ENCODE results near the gene UBE2A. TPM values are rescaled to one million over a fixed set of nuclear protein-coding genes. Genes with fewer than 3 reads are reported as not detected.

Gene UBE2A
- 39.3 to 43.3 TPM (median 43.0 TPM) in 3 replicates for total RNA-seq (2021)
- Bru-seq, nascent RNA = percentile 83 among the genes with signal in this experiment
- long read RNA-seq, experiment 1, transcript UBE2A-207 (5 exons, 934 nt) = minor isoform, 5 of 145 reads
- long read RNA-seq, experiment 1, transcript UBE2A-206 (5 exons, 1,381 nt) = minor isoform, 13 of 145 reads
- long read RNA-seq, experiment 1, transcript UBE2A-202 (6 exons, 1,874 nt) = major isoform, 111 of 145 reads
- long read RNA-seq, experiment 1, transcript UBE2A-203 (3 exons, 2,643 nt) = minor isoform, 6 of 145 reads
- long read RNA-seq, experiment 1, partial matches to known transcripts = 6 of 145 reads
- long read RNA-seq, experiment 1, other reads (novel, unspliced or antisense) = 3 of 145 reads
- long read RNA-seq, experiment 2, transcript UBE2A-206 (5 exons, 1,381 nt) = major isoform, 7 of 83 reads
- long read RNA-seq, experiment 2, partial matches to known transcripts = 6 of 83 reads
- long read RNA-seq, experiment 2, other reads (novel, unspliced or antisense) = 67 of 83 reads
- long read RNA-seq, experiment 3, transcript UBE2A-206 (5 exons, 1,381 nt) = minor isoform, 21 of 180 reads
- long read RNA-seq, experiment 3, transcript UBE2A-202 (6 exons, 1,874 nt) = major isoform, 131 of 180 reads
- long read RNA-seq, experiment 3, transcript UBE2A-207 (5 exons, 934 nt) = minor isoform, 11 of 180 reads
- long read RNA-seq, experiment 3, partial matches to known transcripts = 3 of 180 reads
- long read RNA-seq, experiment 3, other reads (novel, unspliced or antisense) = 12 of 180 reads

DNA sequence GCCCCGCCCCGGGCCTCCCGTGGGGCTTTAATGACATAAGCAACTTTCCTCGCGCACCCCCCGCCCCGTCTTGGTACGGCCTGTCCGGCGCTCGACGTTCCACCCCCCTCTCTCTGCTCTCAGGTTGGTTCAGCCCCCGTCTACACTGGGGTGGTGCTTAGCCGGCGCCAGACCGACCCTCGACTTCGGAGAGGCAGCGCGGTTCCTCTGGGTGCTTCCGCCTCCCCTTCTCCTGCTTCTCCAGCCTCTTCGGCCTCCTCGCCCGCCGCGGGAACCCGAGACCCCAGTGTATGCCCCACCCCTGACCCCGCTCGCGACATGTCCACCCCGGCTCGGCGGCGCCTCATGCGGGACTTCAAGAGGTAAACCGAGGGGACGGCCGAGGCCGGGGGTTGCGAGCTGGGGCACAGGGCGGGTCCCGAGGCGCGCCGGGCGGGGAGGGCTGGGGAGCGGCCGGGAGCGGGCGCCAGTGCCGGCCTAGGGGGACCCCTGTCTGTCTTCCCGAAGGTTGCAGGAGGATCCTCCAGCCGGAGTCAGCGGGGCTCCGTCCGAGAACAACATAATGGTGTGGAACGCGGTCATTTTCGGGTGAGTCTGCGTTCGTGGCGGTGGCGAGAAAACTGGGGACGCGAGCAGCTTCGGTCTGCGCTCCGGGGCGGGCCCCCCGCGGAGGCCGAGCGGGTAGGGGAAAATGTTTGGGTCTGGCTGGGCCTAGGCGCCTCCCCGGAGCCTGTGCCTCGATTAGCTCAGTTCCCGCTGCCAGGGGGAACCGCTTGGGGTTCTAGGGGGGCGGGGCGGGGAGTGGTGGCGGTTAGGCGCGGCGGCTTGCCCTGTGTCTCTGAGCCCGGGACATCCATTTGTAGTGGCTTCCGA, at the start of gene UBE2A:
Gene UBE2A, plus strand, starts transcription at position 170 of the 873 bp plus-strand sequence. Its CDS starts 149 bp downstream, at position 319.
- CTCF ChIA-PET = interaction anchor here (0.7 to 2.4 kb wide), 13 partner anchors 9 to 184 kb away, joined by 3 to 15 read pairs (median 4); partner anchors contain the start of genes SEPTIN6, SOWAHD and STEEP1
- peak; percentile 94 for ATAC-seq
- POLR2A ChIA-PET = interaction anchor here (0.6 to 2.2 kb wide), 5 partner anchors 9 to 184 kb away, joined by 3 to 8 read pairs (median 4); partner anchors contain the start of genes SEPTIN6 and SOWAHD

DNA sequence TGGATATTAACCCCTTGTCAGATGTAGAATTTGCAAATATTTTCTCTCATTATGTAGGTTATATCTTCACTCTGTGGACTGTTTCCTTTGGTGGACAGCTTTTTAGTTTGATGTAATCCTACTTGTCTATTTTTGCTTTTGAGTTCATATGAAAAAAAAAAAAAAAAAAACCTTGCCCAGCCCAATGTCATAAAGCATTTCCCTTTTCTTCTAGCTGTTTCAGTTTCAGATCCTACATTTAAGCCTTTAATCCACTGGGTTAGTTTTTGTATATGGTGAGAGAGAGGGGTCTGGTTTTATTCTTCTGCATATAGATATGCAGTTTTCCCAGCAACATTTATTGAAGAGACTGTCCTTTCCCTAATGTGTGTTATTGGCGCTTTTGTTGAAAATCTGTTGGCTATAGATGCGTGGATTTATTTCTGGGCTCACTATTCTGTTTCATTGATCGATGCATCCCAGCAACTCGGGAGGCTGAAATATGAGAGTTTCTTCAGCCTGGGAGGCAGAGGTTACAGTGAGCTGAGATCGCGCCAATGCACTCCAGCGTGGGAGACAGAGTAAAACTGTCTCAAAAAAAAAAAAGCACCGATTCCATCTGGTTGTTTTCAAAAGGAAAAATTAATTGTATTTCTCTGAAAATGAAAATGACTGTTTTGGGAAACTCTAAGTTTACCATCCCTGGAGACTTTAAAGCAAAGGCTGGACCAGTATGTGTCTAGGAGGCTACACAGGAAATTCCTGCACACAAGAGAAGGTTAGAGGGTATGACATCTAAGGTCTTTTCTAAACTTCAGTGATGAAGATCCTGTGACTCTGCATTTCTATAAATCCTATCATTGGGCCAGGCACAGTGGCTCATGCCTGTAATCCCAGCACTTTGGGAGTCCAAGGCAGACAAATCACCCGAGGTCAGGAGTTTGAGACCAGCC, 44.8 kb upstream of the UBE2A start:
- no peak overlapping the region for H3K27ac Mint-ChIP-seq
- no peak overlapping the region for H3K4me3 Mint-ChIP-seq
- CTCF ChIA-PET = no interaction called here
- H3K36me3 Mint-ChIP-seq = no peaks in the 10 kb centered on the region
- no peaks in the 10 kb centered on the region for H3K4me1 Mint-ChIP-seq
- H3K27me3 Mint-ChIP-seq (ENCODE audit: low read depth) = no peaks in the 10 kb centered on the region
- no peak for TF ChIP-seq ETV6 (CRISPR knock-in tag; IDR thresholded peaks at IDR 0.05)
- TF ChIP-seq, protein P1, sequence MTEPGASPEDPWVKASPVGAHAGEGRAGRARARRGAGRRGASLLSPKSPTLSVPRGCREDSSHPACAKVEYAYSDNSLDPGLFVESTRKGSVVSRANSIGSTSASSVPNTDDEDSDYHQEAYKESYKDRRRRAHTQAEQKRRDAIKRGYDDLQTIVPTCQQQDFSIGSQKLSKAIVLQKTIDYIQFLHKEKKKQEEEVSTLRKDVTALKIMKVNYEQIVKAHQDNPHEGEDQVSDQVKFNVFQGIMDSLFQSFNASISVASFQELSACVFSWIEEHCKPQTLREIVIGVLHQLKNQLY (CRISPR knock-in tag; IDR thresholded peaks at IDR 0.05) = no peak
- TF ChIP-seq ZNF263 (CRISPR knock-in tag; IDR thresholded peaks at IDR 0.05; ENCODE audit: low read depth) = no peak
- TF ChIP-seq, protein P2, sequence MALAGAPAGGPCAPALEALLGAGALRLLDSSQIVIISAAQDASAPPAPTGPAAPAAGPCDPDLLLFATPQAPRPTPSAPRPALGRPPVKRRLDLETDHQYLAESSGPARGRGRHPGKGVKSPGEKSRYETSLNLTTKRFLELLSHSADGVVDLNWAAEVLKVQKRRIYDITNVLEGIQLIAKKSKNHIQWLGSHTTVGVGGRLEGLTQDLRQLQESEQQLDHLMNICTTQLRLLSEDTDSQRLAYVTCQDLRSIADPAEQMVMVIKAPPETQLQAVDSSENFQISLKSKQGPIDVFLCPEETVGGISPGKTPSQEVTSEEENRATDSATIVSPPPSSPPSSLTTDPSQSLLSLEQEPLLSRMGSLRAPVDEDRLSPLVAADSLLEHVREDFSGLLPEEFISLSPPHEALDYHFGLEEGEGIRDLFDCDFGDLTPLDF (CRISPR knock-in tag; IDR thresholded peaks at IDR 0.05) = no peak
- no peak for TF ChIP-seq ZNF423 (CRISPR knock-in tag; IDR thresholded peaks at IDR 0.05)
- no peak for TF ChIP-seq SOX15 (CRISPR knock-in tag; IDR thresholded peaks at IDR 0.05)
- TF ChIP-seq, protein P3, sequence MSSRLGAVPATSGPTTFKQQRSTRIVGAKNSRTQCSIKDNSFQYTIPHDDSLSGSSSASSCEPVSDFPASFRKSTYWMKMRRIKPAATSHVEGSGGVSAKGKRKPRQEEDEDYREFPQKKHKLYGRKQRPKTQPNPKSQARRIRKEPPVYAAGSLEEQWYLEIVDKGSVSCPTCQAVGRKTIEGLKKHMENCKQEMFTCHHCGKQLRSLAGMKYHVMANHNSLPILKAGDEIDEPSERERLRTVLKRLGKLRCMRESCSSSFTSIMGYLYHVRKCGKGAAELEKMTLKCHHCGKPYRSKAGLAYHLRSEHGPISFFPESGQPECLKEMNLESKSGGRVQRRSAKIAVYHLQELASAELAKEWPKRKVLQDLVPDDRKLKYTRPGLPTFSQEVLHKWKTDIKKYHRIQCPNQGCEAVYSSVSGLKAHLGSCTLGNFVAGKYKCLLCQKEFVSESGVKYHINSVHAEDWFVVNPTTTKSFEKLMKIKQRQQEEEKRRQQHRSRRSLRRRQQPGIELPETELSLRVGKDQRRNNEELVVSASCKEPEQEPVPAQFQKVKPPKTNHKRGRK (CRISPR knock-in tag; IDR thresholded peaks at IDR 0.05; ENCODE audit: borderline replicate concordance) = no peak
- POLR2A ChIA-PET = no interaction called here
- DNase-seq (ENCODE audit: low spot score) (no peak), ATAC-seq (no peak)
- no peaks in the 10 kb centered on the region for H3K9me3 Mint-ChIP-seq

More for the DNA sequence above, at the start of gene UBE2A:
- Mint-ChIP-seq H3K27me3 (ENCODE audit: low read depth) (no peaks in the 10 kb centered on the region), H3K9me3 (peaks cover 13% of the 10 kb centered on the region), H3K4me3 (peak within 1 kb of the TSS; percentile 86), H3K27ac (peak within 1 kb of the TSS; percentile 92), H3K4me1 (peaks cover 8% of the 10 kb centered on the region), H3K36me3 (peaks cover 6% of the 10 kb centered on the region)
- peak; percentile 39; the same call in 1 of the 2 replicates for TF ChIP-seq NFE2L1 (CRISPR knock-in tag; IDR thresholded peaks at IDR 0.05)
- TF ChIP-seq FOXJ3 (CRISPR knock-in tag; IDR thresholded peaks at IDR 0.05; ENCODE audit: borderline replicate concordance) = no peak
- TF ChIP-seq MYBL2 (CRISPR knock-in tag; IDR thresholded peaks at IDR 0.05) = 0 out of 2 replicates have a peak, but pooled peaks have one; percentile 12
- TF ChIP-seq GABPB1 (CRISPR knock-in tag; IDR thresholded peaks at IDR 0.05) = 0 out of 2 replicates have a peak, but pooled peaks have one; percentile 11
- TF ChIP-seq, protein P4, sequence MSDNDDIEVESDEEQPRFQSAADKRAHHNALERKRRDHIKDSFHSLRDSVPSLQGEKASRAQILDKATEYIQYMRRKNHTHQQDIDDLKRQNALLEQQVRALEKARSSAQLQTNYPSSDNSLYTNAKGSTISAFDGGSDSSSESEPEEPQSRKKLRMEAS (CRISPR knock-in tag; IDR thresholded peaks at IDR 0.05) = peak; percentile 27; the same call in 1 of the 2 replicates
- TF ChIP-seq, protein P5, sequence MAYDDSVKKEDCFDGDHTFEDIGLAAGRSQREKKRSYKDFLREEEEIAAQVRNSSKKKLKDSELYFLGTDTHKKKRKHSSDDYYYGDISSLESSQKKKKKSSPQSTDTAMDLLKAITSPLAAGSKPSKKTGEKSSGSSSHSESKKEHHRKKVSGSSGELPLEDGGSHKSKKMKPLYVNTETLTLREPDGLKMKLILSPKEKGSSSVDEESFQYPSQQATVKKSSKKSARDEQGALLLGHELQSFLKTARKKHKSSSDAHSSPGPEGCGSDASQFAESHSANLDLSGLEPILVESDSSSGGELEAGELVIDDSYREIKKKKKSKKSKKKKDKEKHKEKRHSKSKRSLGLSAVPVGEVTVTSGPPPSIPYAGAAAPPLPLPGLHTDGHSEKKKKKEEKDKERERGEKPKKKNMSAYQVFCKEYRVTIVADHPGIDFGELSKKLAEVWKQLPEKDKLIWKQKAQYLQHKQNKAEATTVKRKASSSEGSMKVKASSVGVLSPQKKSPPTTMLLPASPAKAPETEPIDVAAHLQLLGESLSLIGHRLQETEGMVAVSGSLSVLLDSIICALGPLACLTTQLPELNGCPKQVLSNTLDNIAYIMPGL (CRISPR knock-in tag; IDR thresholded peaks at IDR 0.05) = peak; percentile 40; the same call in 1 of the 2 replicates
- peak; percentile 36; the same call in 1 of the 2 replicates for TF ChIP-seq SP1 (CRISPR knock-in tag; conservative IDR thresholded peaks at IDR 0.05)
- TF ChIP-seq, protein P6, sequence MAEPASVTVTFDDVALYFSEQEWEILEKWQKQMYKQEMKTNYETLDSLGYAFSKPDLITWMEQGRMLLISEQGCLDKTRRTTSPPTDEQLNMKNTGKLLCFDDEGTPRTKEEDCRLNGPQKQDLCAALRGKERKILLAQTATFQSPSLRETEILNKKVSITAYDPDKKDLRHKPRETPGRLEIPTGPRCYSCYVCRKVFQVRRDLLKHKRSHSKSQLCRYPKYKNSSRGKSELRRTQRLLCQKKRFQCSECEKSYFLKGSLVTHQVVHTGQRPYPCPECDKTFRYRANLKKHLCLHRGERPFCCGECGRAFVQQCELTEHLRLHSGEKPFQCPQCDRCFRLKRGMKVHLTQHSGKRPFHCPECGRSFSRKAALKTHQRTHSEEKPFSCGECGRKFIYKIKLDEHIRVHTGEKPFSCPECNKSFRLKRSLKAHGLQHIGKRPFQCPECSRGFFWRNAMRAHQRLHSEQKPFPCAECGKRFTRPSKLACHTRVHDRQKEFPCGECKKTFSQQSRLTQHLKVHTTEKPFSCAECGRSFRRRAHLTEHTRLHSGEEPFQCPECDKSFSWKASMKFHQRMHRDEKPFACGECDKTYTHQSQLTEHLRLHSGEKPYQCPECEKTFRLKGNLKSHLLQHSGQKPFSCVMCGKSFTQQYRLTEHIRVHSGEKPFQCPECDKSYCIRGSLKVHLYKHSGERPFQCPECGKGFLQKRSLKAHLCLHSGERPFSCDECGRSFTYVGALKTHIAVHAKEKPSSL (CRISPR knock-in tag; conservative IDR thresholded peaks at IDR 0.05) = no peak
- no peak for TF ChIP-seq NFYB (CRISPR knock-in tag; conservative IDR thresholded peaks at IDR 0.05; ENCODE audit: low read depth)
- TF ChIP-seq, protein P7, sequence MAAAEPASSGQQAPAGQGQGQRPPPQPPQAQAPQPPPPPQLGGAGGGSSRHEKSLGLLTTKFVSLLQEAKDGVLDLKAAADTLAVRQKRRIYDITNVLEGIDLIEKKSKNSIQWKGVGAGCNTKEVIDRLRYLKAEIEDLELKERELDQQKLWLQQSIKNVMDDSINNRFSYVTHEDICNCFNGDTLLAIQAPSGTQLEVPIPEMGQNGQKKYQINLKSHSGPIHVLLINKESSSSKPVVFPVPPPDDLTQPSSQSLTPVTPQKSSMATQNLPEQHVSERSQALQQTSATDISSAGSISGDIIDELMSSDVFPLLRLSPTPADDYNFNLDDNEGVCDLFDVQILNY (CRISPR knock-in tag; IDR thresholded peaks at IDR 0.05) = 0 out of 2 replicates have a peak, but pooled peaks have one; percentile 46
- peak; percentile 29; the same call in 1 of the 2 replicates for TF ChIP-seq TEAD1 (CRISPR knock-in tag; IDR thresholded peaks at IDR 0.05)
- TF ChIP-seq TCF7 (CRISPR knock-in tag; IDR thresholded peaks at IDR 0.05; ENCODE audit: low read depth) = no peak; the same call in 1 of the 2 replicates
- peak; percentile 85 for DNase-seq (ENCODE audit: low spot score)
